Measurements from ENCODE around the gene HIC1.

- TF ChIP-seq POLR2A (IDR thresholded peaks at IDR 0.05; ENCODE audit: low read depth, low read length) = no peak
- no peak for TF ChIP-seq POLR2AphosphoS5 (IDR thresholded peaks at IDR 0.05; ENCODE audit: low read depth, low read length)
Measured at GRCh38 chr17:2107050-2107449, 52.1 kb downstream of the HIC1 start.

All from GM12892 (cell line).